NB4 (cell line): Measurements from ENCODE around the gene SLC30A5.

Experiments used
- CTCF ChIP-seq: IDR thresholded peaks from one replicate; pipeline ENCODE4 v1.5.1; 2012; ENCODE audit warnings: low read depth, low read length
- MYC ChIP-seq: IDR thresholded peaks from 2 replicates; pipeline ENCODE4 v1.6.1; 2011; ENCODE audit warnings: low read depth, low read length
- POLR2A ChIP-seq: IDR thresholded peaks from 2 replicates; pipeline ENCODE4 v1.6.1; 2011; ENCODE audit warnings: mild to moderate bottlenecking; ENCODE audit not compliant: insufficient read length; ENCODE audit errors: extremely low read depth

DNA sequence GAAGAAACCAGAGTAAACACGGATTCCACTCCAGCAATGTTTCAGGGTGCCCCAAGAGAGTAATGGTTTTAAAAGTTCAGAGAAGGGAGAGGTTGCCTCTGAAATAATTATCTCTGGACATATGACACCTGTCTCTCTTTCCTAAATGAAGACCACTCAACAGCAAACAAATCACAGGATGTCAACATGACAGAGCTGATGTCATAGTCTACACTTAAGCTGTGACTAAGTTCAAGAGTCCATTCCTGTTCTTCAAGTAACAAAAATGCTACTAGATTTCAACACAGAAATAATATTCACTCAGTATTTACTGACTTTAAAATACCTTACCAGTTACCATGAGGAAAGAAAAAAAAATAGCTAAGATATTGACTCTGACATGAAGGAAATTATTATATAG, 44.7 kb upstream of the SLC30A5 start:
- TF ChIP-seq CTCF (no peak), POLR2A (no peak), MYC (no peak)
